Epithelial cell of proximal tubule (primary cell): ENCODE data around the gene OPTC. TPM values are rescaled to one million over a fixed set of nuclear protein-coding genes. Genes with fewer than 3 reads are reported as not detected.

Experiments
- DNase-seq: peaks from one replicate; pipeline ENCODE4 v3.0.0-alpha.2; 2011; ENCODE audit warnings: low read depth
- H3K4me3 ChIP-seq: 2 replicates; pipeline ENCODE4 v1.5.1; 2011; ENCODE audit warnings: low read depth, mild to moderate bottlenecking, low read length
- CTCF ChIP-seq: conservative IDR thresholded peaks from 2 replicates; pipeline ENCODE4 v1.5.1; 2012; ENCODE audit warnings: low read depth, mild to moderate bottlenecking, low read length
- total RNA-seq: library from RNA; depleted of rRNA; stranded (reverse); fragments of >200 nt; gene quantifications from 2 replicates; pipeline ENCODE4 v1.2.3, GENCODE V29; 2015

The OPTC gene
- total RNA-seq, 1 donor from 2014 or later: not detected

GRCh38 chr1:203488539-203488938 is 5.4 kb upstream of the OPTC start:
- no peak overlapping the region for H3K4me3 ChIP-seq
- no peak for TF ChIP-seq CTCF
- DNase-seq: no peak

- TF ChIP-seq CTCF: no peak
- DNase-seq: no peak
- no peak overlapping the region for H3K4me3 ChIP-seq
These were observed 3.3 kb upstream of the OPTC start for GRCh38 chr1:203490607-203491006.

- no peak for TF ChIP-seq CTCF
- H3K4me3 ChIP-seq: no peak overlapping the region
- DNase-seq: no peak
These were observed 2.3 kb upstream of the OPTC start for GRCh38 chr1:203491664-203492063.

GRCh38 chr1:203492082-203492747 is 1.7 kb upstream of the OPTC start:
- DNase-seq: no peak
- H3K4me3 ChIP-seq: no peak overlapping the region
- TF ChIP-seq CTCF: no peak

- no peak for TF ChIP-seq CTCF
- no peak for DNase-seq
- no peak overlapping the region for H3K4me3 ChIP-seq
These were observed 1.2 kb upstream of the OPTC start for GRCh38 chr1:203492748-203493130.

- no peak for DNase-seq
- H3K4me3 ChIP-seq: no peak overlapping the region
- no peak for TF ChIP-seq CTCF
These were observed 1.9 kb downstream of the OPTC start for GRCh38 chr1:203495845-203496244.

GRCh38 chr1:203497269-203497777 is 3.4 kb downstream of the OPTC start:
- H3K4me3 ChIP-seq: no peak overlapping the region
- TF ChIP-seq CTCF: no peak
- no peak for DNase-seq
